UCSD-AML1 (cell line): Measurements from ENCODE around the gene GTF3C6.
"Not testable (repeated sequence)": the region's sequence is repeated elsewhere in the genome, so short reads cannot be mapped to it uniquely, and the experiment has no call there.

Source experiments
- DNase-seq: peaks from one replicate; lab custom pipeline; 2025; ENCODE audit not compliant: unreplicated experiment; lab: John Stamatoyannopoulos, UW

Gene GTF3C6

GRCh38 chr6:110958329-110959192, at the start of gene GTF3C6:
TSS of gene GTF3C6 (plus strand) at chr6:110958706. CDS start at chr6:110958770, 64 bp downstream.
- DNase-seq, result peak; percentile 94

- DNase-seq, result no peak
Measured at GRCh38 chr6:110930781-110931180, 27.7 kb upstream of the GTF3C6 start.

GRCh38 chr6:110933912-110934311, 24.6 kb upstream of the GTF3C6 start:
- DNase-seq, result no peak

GRCh38 chr6:110934381-110934898, 24.1 kb upstream of the GTF3C6 start:
- no peak for DNase-seq

- DNase-seq, result no peak
Measured at GRCh38 chr6:110935171-110935570, 23.3 kb upstream of the GTF3C6 start.

- no peak for DNase-seq
Measured at GRCh38 chr6:110938171-110938570, 20.3 kb upstream of the GTF3C6 start.

- peak; percentile 46 for DNase-seq
Measured at GRCh38 chr6:110939429-110940200, 18.9 kb upstream of the GTF3C6 start.

- peak; percentile 24 for DNase-seq
Measured at GRCh38 chr6:110944681-110945151, 13.8 kb upstream of the GTF3C6 start.

- no peak for DNase-seq
Measured at GRCh38 chr6:110946498-110946897, 12.0 kb upstream of the GTF3C6 start.

GRCh38 chr6:110949679-110950285, 8.7 kb upstream of the GTF3C6 start:
- no peak for DNase-seq

GRCh38 chr6:110950440-110950839, 8.1 kb upstream of the GTF3C6 start:
- no peak for DNase-seq

GRCh38 chr6:110951008-110951407, 7.5 kb upstream of the GTF3C6 start:
- no peak for DNase-seq

GRCh38 chr6:110951986-110952794, 6.3 kb upstream of the GTF3C6 start:
- no peak for DNase-seq

GRCh38 chr6:110953633-110954303, 4.7 kb upstream of the GTF3C6 start:
- no peak for DNase-seq

GRCh38 chr6:110960014-110960390, 1.5 kb downstream of the GTF3C6 start:
- DNase-seq, result no peak

- not testable (repeated sequence) for DNase-seq
Measured at GRCh38 chr6:110962636-110963035, 4.1 kb downstream of the GTF3C6 start.

- DNase-seq, result no peak
Measured at GRCh38 chr6:110965629-110966229, 7.2 kb downstream of the GTF3C6 start.

- not testable (repeated sequence) for DNase-seq
Measured at GRCh38 chr6:110968661-110969060, 10.2 kb downstream of the GTF3C6 start.

GRCh38 chr6:110971468-110971867, 13.0 kb downstream of the GTF3C6 start:
- DNase-seq, result no peak
